ENCODE measurements around the gene SLC27A1.
A peak's percentile ranks its signal among the peaks of the same experiment; 100 is the strongest.

Gene SLC27A1

GRCh38 chr19:17448131-17448967 is 22.0 kb upstream of the SLC27A1 start, which contains the start of gene TMEM221 (continued):
- no peak for TF ChIP-seq ZNF10 (tag by site-specific recombination; IDR thresholded peaks at IDR 0.05)
- TF ChIP-seq ZNF549 (tag by site-specific recombination; IDR thresholded peaks at IDR 0.05), result no peak
- TF ChIP-seq ZNF707 (tag by site-specific recombination; IDR thresholded peaks at IDR 0.05), result no peak
- no peak for TF ChIP-seq ZNF175 (tag by site-specific recombination; IDR thresholded peaks at IDR 0.05)
- no peak for TF ChIP-seq ZNF768 (tag by site-specific recombination; IDR thresholded peaks at IDR 0.05)
- no peak for TF ChIP-seq ZNF701 (tag by site-specific recombination; IDR thresholded peaks at IDR 0.05)
- TF ChIP-seq ZNF48 (tag by site-specific recombination; IDR thresholded peaks at IDR 0.05), result no peak
- peak; percentile 37 for TF ChIP-seq SP2 (tag by site-specific recombination; IDR thresholded peaks at IDR 0.05)
- TF ChIP-seq ZNF112 (tag by site-specific recombination; IDR thresholded peaks at IDR 0.05), result no peak
- TF ChIP-seq KLF7 (tag by site-specific recombination; IDR thresholded peaks at IDR 0.05; ENCODE audit: borderline replicate concordance), result no peak
- no peak for TF ChIP-seq ZNF529 (tag by site-specific recombination; IDR thresholded peaks at IDR 0.05; ENCODE audit: insufficient replicate concordance)
- no peak for TF ChIP-seq ZNF248 (tag by site-specific recombination; IDR thresholded peaks at IDR 0.05)
- no peak for TF ChIP-seq YY1 (tag by site-specific recombination; IDR thresholded peaks at IDR 0.05)
- peak; percentile 90 for TF ChIP-seq ZBTB20 (tag by site-specific recombination; IDR thresholded peaks at IDR 0.05)
- no peak for TF ChIP-seq ZNF157 (tag by site-specific recombination; IDR thresholded peaks at IDR 0.05)
- no peak for TF ChIP-seq MYNN (tag by site-specific recombination; IDR thresholded peaks at IDR 0.05; ENCODE audit: borderline replicate concordance)
- no peak for TF ChIP-seq ZNF596 (tag by site-specific recombination; IDR thresholded peaks at IDR 0.05)
- TF ChIP-seq ZNF624 (tag by site-specific recombination; IDR thresholded peaks at IDR 0.05), result no peak
- TF ChIP-seq, protein P1, sequence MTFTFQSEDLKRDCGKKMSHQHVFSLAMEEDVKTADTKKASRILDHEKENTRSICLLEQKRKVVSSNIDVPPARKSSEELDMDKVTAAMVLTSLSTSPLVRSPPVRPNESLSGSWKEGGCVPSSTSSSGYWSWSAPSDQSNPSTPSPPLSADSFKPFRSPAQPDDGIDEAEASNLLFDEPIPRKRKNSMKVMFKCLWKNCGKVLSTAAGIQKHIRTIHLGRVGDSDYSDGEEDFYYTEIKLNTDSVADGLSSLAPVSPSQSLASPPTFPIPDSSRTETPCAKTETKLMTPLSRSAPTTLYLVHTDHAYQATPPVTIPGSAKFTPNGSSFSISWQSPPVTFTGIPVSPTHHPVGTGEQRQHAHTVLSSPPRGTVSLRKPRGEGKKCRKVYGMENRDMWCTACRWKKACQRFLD (tag by site-specific recombination; IDR thresholded peaks at IDR 0.05), result no peak
- TF ChIP-seq, protein P2, sequence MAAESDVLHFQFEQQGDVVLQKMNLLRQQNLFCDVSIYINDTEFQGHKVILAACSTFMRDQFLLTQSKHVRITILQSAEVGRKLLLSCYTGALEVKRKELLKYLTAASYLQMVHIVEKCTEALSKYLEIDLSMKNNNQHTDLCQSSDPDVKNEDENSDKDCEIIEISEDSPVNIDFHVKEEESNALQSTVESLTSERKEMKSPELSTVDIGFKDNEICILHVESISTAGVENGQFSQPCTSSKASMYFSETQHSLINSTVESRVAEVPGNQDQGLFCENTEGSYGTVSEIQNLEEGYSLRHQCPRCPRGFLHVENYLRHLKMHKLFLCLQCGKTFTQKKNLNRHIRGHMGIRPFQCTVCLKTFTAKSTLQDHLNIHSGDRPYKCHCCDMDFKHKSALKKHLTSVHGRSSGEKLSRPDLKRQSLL (tag by site-specific recombination; IDR thresholded peaks at IDR 0.05), result no peak
- peak; percentile 70 for TF ChIP-seq GLIS1 (tag by site-specific recombination; IDR thresholded peaks at IDR 0.05)
- TF ChIP-seq ZNF785 (tag by site-specific recombination; IDR thresholded peaks at IDR 0.05), result peak; percentile 74; the same call in 1 of the 2 replicates
- TF ChIP-seq ZNF514 (tag by site-specific recombination; IDR thresholded peaks at IDR 0.05), result no peak
- TF ChIP-seq GLI4 (tag by site-specific recombination; IDR thresholded peaks at IDR 0.05), result no peak
- no peak for TF ChIP-seq ZFP37 (tag by site-specific recombination; IDR thresholded peaks at IDR 0.05)
- TF ChIP-seq ZNF19 (tag by site-specific recombination; IDR thresholded peaks at IDR 0.05; ENCODE audit: low read depth), result no peak
- TF ChIP-seq, protein P3, sequence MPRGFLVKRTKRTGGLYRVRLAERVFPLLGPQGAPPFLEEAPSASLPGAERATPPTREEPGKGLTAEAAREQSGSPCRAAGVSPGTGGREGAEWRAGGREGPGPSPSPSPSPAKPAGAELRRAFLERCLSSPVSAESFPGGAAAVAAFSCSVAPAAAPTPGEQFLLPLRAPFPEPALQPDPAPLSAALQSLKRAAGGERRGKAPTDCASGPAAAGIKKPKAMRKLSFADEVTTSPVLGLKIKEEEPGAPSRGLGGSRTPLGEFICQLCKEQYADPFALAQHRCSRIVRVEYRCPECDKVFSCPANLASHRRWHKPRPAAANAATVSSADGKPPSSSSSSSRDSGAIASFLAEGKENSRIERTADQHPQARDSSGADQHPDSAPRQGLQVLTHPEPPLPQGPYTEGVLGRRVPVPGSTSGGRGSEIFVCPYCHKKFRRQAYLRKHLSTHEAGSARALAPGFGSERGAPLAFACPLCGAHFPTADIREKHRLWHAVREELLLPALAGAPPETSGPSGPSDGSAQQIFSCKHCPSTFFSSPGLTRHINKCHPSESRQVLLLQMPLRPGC (tag by site-specific recombination; IDR thresholded peaks at IDR 0.05), result no peak
- TF ChIP-seq ZNF501 (tag by site-specific recombination; IDR thresholded peaks at IDR 0.05), result no peak
- TF ChIP-seq ZNF341 (tag by site-specific recombination; IDR thresholded peaks at IDR 0.05; ENCODE audit: low read depth), result peak; percentile 66; the same call in 1 of the 2 replicates
- no peak for TF ChIP-seq ZNF473 (tag by site-specific recombination; IDR thresholded peaks at IDR 0.05)
- peak; percentile 37; the same call in 1 of the 2 replicates for TF ChIP-seq ZEB2 (tag by site-specific recombination; IDR thresholded peaks at IDR 0.05)
- no peak for TF ChIP-seq ZNF610 (tag by site-specific recombination; IDR thresholded peaks at IDR 0.05; ENCODE audit: borderline replicate concordance)
- TF ChIP-seq KLF10 (tag by site-specific recombination; IDR thresholded peaks at IDR 0.05), result no peak
- TF ChIP-seq IKZF3 (tag by site-specific recombination; IDR thresholded peaks at IDR 0.05), result no peak
- no peak for TF ChIP-seq ZNF239 (tag by site-specific recombination; IDR thresholded peaks at IDR 0.05)
- no peak for TF ChIP-seq RBAK (tag by site-specific recombination; IDR thresholded peaks at IDR 0.05)
